Neural progenitor cell (in vitro differentiated cells): Measurements from ENCODE around the gene TMEM119.

Experiments used
- CTCF ChIP-seq: fragments of 200-600 bp; sonication (generic); IDR thresholded peaks from 2 replicates; pipeline ENCODE4 v1.5.1; 2017; ENCODE audit warnings: antibody characterized with exemption, mild to moderate bottlenecking
- EZH2 ChIP-seq: fragments of 200-600 bp; sonication (generic); IDR thresholded peaks from 2 replicates; pipeline ENCODE4 v1.6.1; 2017; ENCODE audit warnings: antibody characterized with exemption, mild to moderate bottlenecking, moderate library complexity

- TF ChIP-seq CTCF (no peak), EZH2 (no peak)
Measured at GRCh38 chr12:108614639-108615038, 16.8 kb upstream of the TMEM119 start.
